GM12878 (cell line): ENCODE measurements around the gene COL25A1. TPM values are rescaled to one million over a fixed set of nuclear protein-coding genes. Genes with fewer than 3 reads are reported as not detected.

Experiments used
- ATAC-seq: fragments of 200-7000 bp; cut with Tn5 transposase; 3 replicates; pipeline ENCODE4 v1.9.1; 2020; ENCODE audit warnings: mild to moderate bottlenecking, moderate library complexity
- BruUV-seq: library from RNA; stranded (reverse); fragments of 400-500 nt; replicated peaks from 2 replicates; lab custom pipeline; 2021; lab: Mats Ljungman, UMichigan
- CTCF ChIA-PET: fragments of 300-600 bp; sonication (Branson Sonifier 250); formaldehyde crosslinking; extraction: SDS; loops from one replicate; lab custom pipeline; 2021; ENCODE audit warnings: inconsistent platforms; lab: Yijun Ruan, JAX
- POLR2A ChIA-PET: fragments of 350-600 bp; formaldehyde crosslinking; extraction: SDS; loops from one replicate; lab custom pipeline; 2021; ENCODE audit warnings: inconsistent platforms; lab: Charles Lee
- RAD21 ChIA-PET: fragments of 300-600 bp; sonication (Branson Sonifier 250); formaldehyde crosslinking; loops from one replicate; lab custom pipeline; 2023; ENCODE audit warnings: antibody characterized with exemption; ENCODE audit not compliant: unreplicated experiment; lab: Charles Lee
- SMC1A ChIA-PET: fragments of 300-600 bp; sonication (Branson Sonifier 250); formaldehyde crosslinking; loops from one replicate; lab custom pipeline; 2023; ENCODE audit not compliant: unreplicated experiment, uncharacterized antibody; lab: Charles Lee
- DNase-seq: peaks from one replicate; pipeline ENCODE4 v3.0.0-alpha.2; 2011; ENCODE audit warnings: low read depth, low spot score
- FAIRE-seq: peaks from 3 replicates; lab custom pipeline; 2011; peaks lifted over from hg19 to GRCh38; lab: Jason Lieb, UNC
- H2AFZ ChIP-seq: 2 replicates; pipeline ENCODE4 v1.6.0; 2011; ENCODE audit warnings: low read depth, low read length, control low read depth; ENCODE audit not compliant: control insufficient read depth
- H3K27ac ChIP-seq: 2 replicates; pipeline ENCODE4 v1.5.1; 2011; ENCODE audit warnings: control low read depth; ENCODE audit not compliant: control insufficient read depth, insufficient read depth
- H3K27me3 ChIP-seq, 2 experiments: replicated peaks in 1 of 2; 2 replicates each; pipeline versions ENCODE4 v1.6.0 to v1.6.1; 2011; ENCODE audit warnings: low read length in 1 of 2; ENCODE audit not compliant: control insufficient read depth in 2 of 2, insufficient read depth in 2 of 2
- H3K36me3 ChIP-seq, 2 experiments: 2 replicates each; pipeline ENCODE4 v1.5.1; 2011; ENCODE audit warnings: low read length in 1 of 2; ENCODE audit not compliant: control insufficient read depth in 2 of 2, insufficient read depth in 2 of 2
- H3K4me1 ChIP-seq: 2 replicates; pipeline ENCODE4 v1.6.1; 2011; ENCODE audit warnings: mild to moderate bottlenecking, low read length, moderate library complexity, mixed read lengths; ENCODE audit not compliant: control insufficient read depth, insufficient read depth
- H3K4me2 ChIP-seq: 2 replicates; pipeline ENCODE4 v1.6.0; 2011; ENCODE audit warnings: control low read depth; ENCODE audit not compliant: control insufficient read depth, insufficient read depth
- H3K4me3 ChIP-seq: fragments of 200-600 bp; sonication (generic); 2 replicates; pipeline ENCODE4 v1.5.1; 2016
- H3K79me2 ChIP-seq: 2 replicates; pipeline ENCODE4 v1.6.0; 2011; ENCODE audit warnings: low read length; ENCODE audit not compliant: control insufficient read depth, insufficient read depth
- H3K9ac ChIP-seq: 2 replicates; pipeline ENCODE4 v1.8.0; 2011; ENCODE audit warnings: low read length, control low read depth, mixed read lengths; ENCODE audit not compliant: control insufficient read depth, insufficient read depth
- H3K9me3 ChIP-seq: replicated peaks from 3 replicates; pipeline ENCODE4 v1.5.1; 2011; ENCODE audit warnings: mild to moderate bottlenecking, low read length; ENCODE audit not compliant: control insufficient read depth, insufficient read depth
- H4K20me1 ChIP-seq: 2 replicates; pipeline ENCODE4 v1.6.0; 2011; ENCODE audit not compliant: control insufficient read depth, insufficient read depth
- ATF3 ChIP-seq: IDR thresholded peaks from 2 replicates; pipeline ENCODE4 v1.6.1; 2011; ENCODE audit warnings: low read depth, mild to moderate bottlenecking, low read length, moderate library complexity, borderline replicate concordance; ENCODE audit errors: extremely low read depth
- CREB1 ChIP-seq: IDR thresholded peaks from 2 replicates; pipeline ENCODE4 v1.6.1; 2012; ENCODE audit warnings: low read depth, mild to moderate bottlenecking, inconsistent platforms
- ESRRA ChIP-seq: IDR thresholded peaks from 2 replicates; pipeline ENCODE4 v1.6.1; 2012; ENCODE audit warnings: mild to moderate bottlenecking, low read length, improper control_type of control experiment
- ETV6 ChIP-seq, 2 experiments: fragments of 450-650 bp in 1 of 2; IDR thresholded peaks in 1 of 2; conservative IDR thresholded peaks in 1 of 2; 2 replicates each; pipeline ENCODE4 v1.6.1; 2014; ENCODE audit warnings: antibody characterized with exemption in 1 of 2, borderline replicate concordance in 1 of 2, low read depth in 1 of 2, mild to moderate bottlenecking in 1 of 2, moderate library complexity in 1 of 2
- IKZF1 ChIP-seq: fragments of 450-650 bp; conservative IDR thresholded peaks from 2 replicates; pipeline ENCODE4 v1.6.1; 2017; ENCODE audit warnings: antibody characterized with exemption, mild to moderate bottlenecking
- JUND ChIP-seq: IDR thresholded peaks from 2 replicates; pipeline ENCODE4 v1.6.1; 2012; ENCODE audit warnings: low read depth, mild to moderate bottlenecking, low read length, improper control_type of control experiment, moderate library complexity
- MEF2A ChIP-seq: IDR thresholded peaks from 2 replicates; pipeline ENCODE4 v1.6.1; 2011; ENCODE audit warnings: low read depth, mild to moderate bottlenecking, low read length, moderate library complexity; ENCODE audit not compliant: insufficient read depth
- NFYA ChIP-seq: IDR thresholded peaks from 2 replicates; pipeline ENCODE4 v1.6.1; 2011; ENCODE audit warnings: low read depth, mild to moderate bottlenecking, low read length, improper control_type of control experiment, borderline replicate concordance
- NFYB ChIP-seq: IDR thresholded peaks from 2 replicates; pipeline ENCODE4 v1.6.1; 2011; ENCODE audit warnings: low read depth, mild to moderate bottlenecking, low read length, improper control_type of control experiment, moderate library complexity; ENCODE audit not compliant: insufficient read depth
- NR2C2 ChIP-seq: IDR thresholded peaks from 2 replicates; pipeline ENCODE4 v1.6.1; 2011; ENCODE audit warnings: borderline replicate concordance, low read depth; ENCODE audit not compliant: control insufficient read depth, insufficient read length
- PKNOX1 ChIP-seq: fragments of 450-650 bp; IDR thresholded peaks from 2 replicates; pipeline ENCODE4 v1.6.1; 2016; ENCODE audit warnings: mild to moderate bottlenecking
- PRDM15 ChIP-seq: fragments of 450-650 bp; formaldehyde crosslinking; IDR thresholded peaks from 2 replicates; pipeline ENCODE4 v1.4.0; 2020; ENCODE audit warnings: mild to moderate bottlenecking, moderate library complexity
- RFX5 ChIP-seq: IDR thresholded peaks from 2 replicates; pipeline ENCODE4 v1.6.1; 2011; ENCODE audit warnings: low read depth, low read length, improper control_type of control experiment
- ZNF207 ChIP-seq: fragments of 450-650 bp; IDR thresholded peaks from 2 replicates; pipeline ENCODE4 v1.6.1; 2014; ENCODE audit warnings: antibody characterized with exemption, mild to moderate bottlenecking, borderline replicate concordance
- ZNF274 ChIP-seq: IDR thresholded peaks from one replicate; pipeline ENCODE4 v1.8.0; 2011; ENCODE audit not compliant: insufficient read length, insufficient read depth
- ZZZ3 ChIP-seq: IDR thresholded peaks from 2 replicates; pipeline ENCODE4 v1.6.1; 2011; ENCODE audit warnings: low read depth; ENCODE audit not compliant: control insufficient read depth, insufficient read length
- WGBS: methylation state at CpG from one replicate; pipeline ENCODE4 v1.1.6; 2016; ENCODE audit warnings: low lambda C conversion rate; ENCODE audit not compliant: insufficient replicate concordance, insufficient coverage; ENCODE audit errors: missing lambda C conversion rate; 5-methylcytosine and 5-hydroxymethylcytosine counted together
- in situ Hi-C: fragments of 300-500 bp; cut with MboI; formaldehyde crosslinking; loops from 9 replicates; pipeline ENCODE4 v1.14.3; 2018; ENCODE audit warnings: mixed read lengths
- intact Hi-C: fragments of 100-400 bp; cut with micrococcal nuclease; formaldehyde crosslinking; loops from one replicate; pipeline ENCODE4 v1.14.2; 2022; ENCODE audit not compliant: unreplicated experiment
- polyA plus RNA-seq, 11 experiments: library from polyadenylated mRNA; depleted of rRNA in 4 of 11; unstranded in 6 of 11; stranded (reverse) in 5 of 11; fragments of >200 nt; fragmentation: Nextera tagmentation in 4 of 11; fragmentation: Illumina TruSeq in 1 of 11; extraction: Ambion mirVana in 4 of 11; extraction: Trizol in 1 of 11; gene quantifications; 1 replicate in 1 of 11; 2 replicates in 10 of 11; pipeline versions ENCODE4 v1.2.1 to v1.2.3, GENCODE V29; 2011 to 2016; ENCODE audit warnings: inconsistent platforms in 2 of 11, missing spikeins in 2 of 11, low read depth in 1 of 11
- total RNA-seq, 4 experiments: library from RNA; depleted of rRNA in 3 of 4; stranded (reverse); fragments of >200 nt in 3 of 4; fragmentation: Illumina TruSeq in 1 of 4; extraction: Trizol in 1 of 4; gene quantifications; 2 replicates each; pipeline versions ENCODE4 v1.2.1 to v1.2.3, GENCODE V29; 2013 to 2021

COL25A1 gene
- total and polyA plus RNA-seq, 10 of the 15 experiments (the other 5 are each of a cell fraction or from before 2014, with no cell fraction given) = 0.01 to 0.26 (median 0.12) TPM; not detected in 6

DNA sequence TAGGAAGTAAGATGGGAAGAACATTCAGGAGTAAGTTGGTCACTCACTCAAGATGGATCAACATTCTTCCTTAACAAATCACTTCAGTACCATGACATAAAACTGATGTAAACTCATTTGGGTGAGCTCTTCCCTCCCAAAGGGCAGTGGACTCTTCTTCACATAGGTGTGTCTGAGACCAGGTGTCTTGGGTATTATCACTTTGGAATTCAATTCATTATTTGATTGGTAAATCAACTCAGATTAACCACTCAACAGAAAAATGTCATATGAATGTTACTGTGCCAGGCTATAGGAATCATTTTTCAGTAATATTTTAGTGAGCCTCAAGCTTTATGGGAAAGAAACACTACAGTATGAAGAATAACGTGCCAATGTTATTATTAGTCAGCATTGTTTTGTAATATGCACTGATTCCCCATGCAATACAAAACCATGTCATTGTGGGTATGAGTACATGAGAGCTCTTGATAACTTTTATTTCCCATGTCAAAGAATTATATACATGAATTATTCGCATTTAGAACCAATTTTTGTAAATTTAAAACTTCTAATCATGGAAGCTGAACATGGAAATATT lies 481.0 kb downstream of the COL25A1 start:
- ChIA-PET CTCF (no interaction called here), POLR2A (no interaction called here), SMC1A (interaction anchor here (1.2 kb wide), 1 partner anchor 13 kb away, joined by 4 read pairs; no protein-coding TSS in a partner anchor), RAD21 (no interaction called here)
- Histone ChIP-seq H4K20me1 (no peaks in the 10 kb centered on the region), H3K9me3 (no peaks in the 10 kb centered on the region), H3K4me1 (no peaks in the 10 kb centered on the region), H3K4me2 (no peak overlapping the region), H3K36me3 (no peaks in the 10 kb centered on the region), H3K9ac (no peak overlapping the region), H3K4me3 (no peak overlapping the region), H3K27ac (no peak overlapping the region), H3K27me3 (no peaks in the 10 kb centered on the region), H3K79me2 (no peaks in the 10 kb centered on the region), H2AFZ (no peak overlapping the region)
- 0% methylated on average over 2 of the region's 2 CpGs for WGBS
- intact Hi-C loops (no loop called here), in situ Hi-C loops (no loop called here)
- no peak for ATAC-seq
- FAIRE-seq = no peak
- BruUV-seq = no TSS peak
- no peak for DNase-seq
- TF ChIP-seq ZZZ3 = no peak
- no peak for TF ChIP-seq ZNF207
- no peak for TF ChIP-seq PKNOX1
- no peak for TF ChIP-seq IKZF1
- TF ChIP-seq JUND = no peak
- TF ChIP-seq ZNF274 = no peak
- no peak for TF ChIP-seq ATF3
- TF ChIP-seq NR2C2 = no peak
- no peak for TF ChIP-seq PRDM15 (CRISPR knock-in tag)
- no peak for TF ChIP-seq CREB1
- TF ChIP-seq ETV6 (conservative IDR thresholded peaks at IDR 0.05 in 1 of 2, IDR thresholded peaks at IDR 0.05 in 1 of 2; ENCODE audit: borderline replicate concordance in 1 of 2, low read depth in 1 of 2) = no peak
- no peak for TF ChIP-seq ESRRA
- TF ChIP-seq RFX5 = no peak
- TF ChIP-seq MEF2A = no peak
- TF ChIP-seq NFYB = no peak
- no peak for TF ChIP-seq NFYA
